HL-60 (cell line): ENCODE data around the gene THY1.

Source experiments
- GABPA ChIP-seq: IDR thresholded peaks from 2 replicates; pipeline ENCODE4 v1.6.1; 2012; ENCODE audit warnings: low read depth
- TF ChIP-seq, protein P1 (sequence below): IDR thresholded peaks from one replicate; pipeline ENCODE4 v1.5.1; 2011; ENCODE audit warnings: low read length, control low read depth, inconsistent platforms; ENCODE audit not compliant: insufficient read depth

DNA sequence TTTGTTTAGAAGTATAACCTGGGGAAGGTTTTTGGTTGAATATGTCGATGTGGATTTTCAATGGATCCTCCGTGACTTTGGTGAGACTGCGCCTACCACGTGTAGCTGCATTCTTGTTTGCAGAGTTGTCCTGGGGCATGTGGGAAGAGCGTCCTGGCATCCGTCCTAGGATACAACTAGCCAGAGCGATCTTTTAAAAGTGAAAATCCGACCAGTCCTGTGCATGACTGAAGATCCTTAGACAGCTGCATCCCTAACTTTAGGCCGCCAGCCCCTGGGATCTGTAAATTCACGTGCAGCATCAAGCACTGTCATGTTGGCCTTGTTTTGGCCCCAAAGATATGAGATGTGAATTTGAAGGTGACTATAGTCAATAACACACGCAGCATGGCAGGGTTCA, 22.4 kb upstream of the THY1 start:
- TF ChIP-seq, protein P1, sequence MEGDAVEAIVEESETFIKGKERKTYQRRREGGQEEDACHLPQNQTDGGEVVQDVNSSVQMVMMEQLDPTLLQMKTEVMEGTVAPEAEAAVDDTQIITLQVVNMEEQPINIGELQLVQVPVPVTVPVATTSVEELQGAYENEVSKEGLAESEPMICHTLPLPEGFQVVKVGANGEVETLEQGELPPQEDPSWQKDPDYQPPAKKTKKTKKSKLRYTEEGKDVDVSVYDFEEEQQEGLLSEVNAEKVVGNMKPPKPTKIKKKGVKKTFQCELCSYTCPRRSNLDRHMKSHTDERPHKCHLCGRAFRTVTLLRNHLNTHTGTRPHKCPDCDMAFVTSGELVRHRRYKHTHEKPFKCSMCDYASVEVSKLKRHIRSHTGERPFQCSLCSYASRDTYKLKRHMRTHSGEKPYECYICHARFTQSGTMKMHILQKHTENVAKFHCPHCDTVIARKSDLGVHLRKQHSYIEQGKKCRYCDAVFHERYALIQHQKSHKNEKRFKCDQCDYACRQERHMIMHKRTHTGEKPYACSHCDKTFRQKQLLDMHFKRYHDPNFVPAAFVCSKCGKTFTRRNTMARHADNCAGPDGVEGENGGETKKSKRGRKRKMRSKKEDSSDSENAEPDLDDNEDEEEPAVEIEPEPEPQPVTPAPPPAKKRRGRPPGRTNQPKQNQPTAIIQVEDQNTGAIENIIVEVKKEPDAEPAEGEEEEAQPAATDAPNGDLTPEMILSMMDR = no peak
- no peak for TF ChIP-seq GABPA
